GM19099 (cell line): ENCODE data around the gene MEF2A.

Source experiments
- POLR2A ChIP-seq: IDR thresholded peaks from 3 replicates; pipeline ENCODE4 v1.6.1; 2011; ENCODE audit warnings: low read depth; ENCODE audit not compliant: insufficient read length; ENCODE audit errors: extremely low read depth

Gene MEF2A

GRCh38 chr15:99712415-99712814, 146.6 kb downstream of the MEF2A start:
- no peak for TF ChIP-seq POLR2A

- no peak for TF ChIP-seq POLR2A
Measured at GRCh38 chr15:99716540-99717095, 150.8 kb downstream of the MEF2A start.

GRCh38 chr15:99717161-99718009, 151.6 kb downstream of the MEF2A start:
- no peak for TF ChIP-seq POLR2A

GRCh38 chr15:99718421-99718820, 152.6 kb downstream of the MEF2A start:
- no peak for TF ChIP-seq POLR2A

- no peak for TF ChIP-seq POLR2A
Measured at GRCh38 chr15:99719096-99719541, 153.3 kb downstream of the MEF2A start.

GRCh38 chr15:99720533-99720932, 154.7 kb downstream of the MEF2A start:
- TF ChIP-seq POLR2A = no peak

GRCh38 chr15:99721104-99721778, 155.5 kb downstream of the MEF2A start:
- TF ChIP-seq POLR2A = no peak

- TF ChIP-seq POLR2A = no peak
Measured at GRCh38 chr15:99721896-99722295, 156.1 kb downstream of the MEF2A start.

- no peak for TF ChIP-seq POLR2A
Measured at GRCh38 chr15:99722406-99722805, 156.6 kb downstream of the MEF2A start.

- TF ChIP-seq POLR2A = no peak
Measured at GRCh38 chr15:99726333-99726732, 160.5 kb downstream of the MEF2A start.

GRCh38 chr15:99727330-99727729, 161.5 kb downstream of the MEF2A start:
- TF ChIP-seq POLR2A = no peak

- no peak for TF ChIP-seq POLR2A
Measured at GRCh38 chr15:99727733-99728132, 161.9 kb downstream of the MEF2A start.

- TF ChIP-seq POLR2A = no peak
Measured at GRCh38 chr15:99728916-99729315, 163.1 kb downstream of the MEF2A start.

- no peak for TF ChIP-seq POLR2A
Measured at GRCh38 chr15:99729327-99729726, 163.5 kb downstream of the MEF2A start.

- no peak for TF ChIP-seq POLR2A
Measured at GRCh38 chr15:99729920-99730319, 164.1 kb downstream of the MEF2A start.
